GM23338 (cell line): Measurements from ENCODE around the gene SARDH.

Source experiments
- CREB1 ChIP-seq: fragments of 250-450 bp; sonication (Bioruptor Pico); IDR thresholded peaks from 2 replicates; pipeline ENCODE4 v1.5.0; 2020; ENCODE audit warnings: low read depth, mild to moderate bottlenecking, moderate library complexity
- EZH2 ChIP-seq: fragments of 200-600 bp; sonication (generic); IDR thresholded peaks from one replicate; pipeline ENCODE4 v1.8.0; 2017; ENCODE audit warnings: antibody characterized with exemption, mild to moderate bottlenecking, low read depth; ENCODE audit not compliant: unreplicated experiment
- EZH2phosphoT487 ChIP-seq: fragments of 200-600 bp; sonication (generic); IDR thresholded peaks from one replicate; pipeline ENCODE4 v1.8.1; 2018; ENCODE audit warnings: antibody characterized with exemption; ENCODE audit not compliant: unreplicated experiment
- NANOG ChIP-seq: IDR thresholded peaks from 2 replicates; pipeline ENCODE4 v1.6.1; 2016; ENCODE audit warnings: antibody characterized with exemption, borderline replicate concordance
- POLR2AphosphoS5 ChIP-seq: IDR thresholded peaks from 2 replicates; pipeline ENCODE4 v1.6.1; 2016; ENCODE audit warnings: antibody characterized with exemption, low read depth
- REST ChIP-seq: IDR thresholded peaks from one replicate; pipeline ENCODE4 v1.6.1; 2018; ENCODE audit warnings: antibody characterized with exemption; ENCODE audit not compliant: unreplicated experiment
- ZNF331 ChIP-seq: fragments of 250-450 bp; sonication (Bioruptor Pico); IDR thresholded peaks from 2 replicates; pipeline ENCODE4 v1.5.0; 2020; ENCODE audit warnings: low read depth, mild to moderate bottlenecking, moderate library complexity
- TF ChIP-seq, protein P1 (sequence below), 2 experiments: fragments of 200-600 bp in 1 of 2; sonication (generic) in 1 of 2; conservative IDR thresholded peaks; 2 replicates each; pipeline versions ENCODE4 v1.5.1 to v1.6.1; 2016 to 2017; ENCODE audit warnings: antibody characterized with exemption in 2 of 2, low read depth in 2 of 2, mild to moderate bottlenecking in 2 of 2, moderate library complexity in 1 of 2
- TF ChIP-seq, protein P2 (sequence below): IDR thresholded peaks from 2 replicates; pipeline ENCODE4 v1.6.1; 2016; ENCODE audit warnings: antibody characterized with exemption

- TF ChIP-seq, protein P1, sequence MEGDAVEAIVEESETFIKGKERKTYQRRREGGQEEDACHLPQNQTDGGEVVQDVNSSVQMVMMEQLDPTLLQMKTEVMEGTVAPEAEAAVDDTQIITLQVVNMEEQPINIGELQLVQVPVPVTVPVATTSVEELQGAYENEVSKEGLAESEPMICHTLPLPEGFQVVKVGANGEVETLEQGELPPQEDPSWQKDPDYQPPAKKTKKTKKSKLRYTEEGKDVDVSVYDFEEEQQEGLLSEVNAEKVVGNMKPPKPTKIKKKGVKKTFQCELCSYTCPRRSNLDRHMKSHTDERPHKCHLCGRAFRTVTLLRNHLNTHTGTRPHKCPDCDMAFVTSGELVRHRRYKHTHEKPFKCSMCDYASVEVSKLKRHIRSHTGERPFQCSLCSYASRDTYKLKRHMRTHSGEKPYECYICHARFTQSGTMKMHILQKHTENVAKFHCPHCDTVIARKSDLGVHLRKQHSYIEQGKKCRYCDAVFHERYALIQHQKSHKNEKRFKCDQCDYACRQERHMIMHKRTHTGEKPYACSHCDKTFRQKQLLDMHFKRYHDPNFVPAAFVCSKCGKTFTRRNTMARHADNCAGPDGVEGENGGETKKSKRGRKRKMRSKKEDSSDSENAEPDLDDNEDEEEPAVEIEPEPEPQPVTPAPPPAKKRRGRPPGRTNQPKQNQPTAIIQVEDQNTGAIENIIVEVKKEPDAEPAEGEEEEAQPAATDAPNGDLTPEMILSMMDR (conservative IDR thresholded peaks at IDR 0.05; ENCODE audit: low read depth in 2 of 2) = no peak
- no peak for TF ChIP-seq EZH2phosphoT487
- no peak for TF ChIP-seq EZH2
- no peak for TF ChIP-seq POLR2AphosphoS5
- TF ChIP-seq, protein P2, sequence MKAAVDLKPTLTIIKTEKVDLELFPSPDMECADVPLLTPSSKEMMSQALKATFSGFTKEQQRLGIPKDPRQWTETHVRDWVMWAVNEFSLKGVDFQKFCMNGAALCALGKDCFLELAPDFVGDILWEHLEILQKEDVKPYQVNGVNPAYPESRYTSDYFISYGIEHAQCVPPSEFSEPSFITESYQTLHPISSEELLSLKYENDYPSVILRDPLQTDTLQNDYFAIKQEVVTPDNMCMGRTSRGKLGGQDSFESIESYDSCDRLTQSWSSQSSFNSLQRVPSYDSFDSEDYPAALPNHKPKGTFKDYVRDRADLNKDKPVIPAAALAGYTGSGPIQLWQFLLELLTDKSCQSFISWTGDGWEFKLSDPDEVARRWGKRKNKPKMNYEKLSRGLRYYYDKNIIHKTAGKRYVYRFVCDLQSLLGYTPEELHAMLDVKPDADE = no peak
- no peak for TF ChIP-seq REST
- TF ChIP-seq CREB1 (CRISPR knock-in tag) = no peak
- TF ChIP-seq NANOG = no peak
- no peak for TF ChIP-seq ZNF331 (CRISPR knock-in tag)
Measured at GRCh38 chr9:133634081-133634691, 104.0 kb downstream of the SARDH start.
